H9 (cell line): Measurements from ENCODE around the gene RAB11B. TPM values are rescaled to one million over a fixed set of nuclear protein-coding genes. Genes with fewer than 3 reads are reported as not detected.

ENCODE experiments used
- DNase-seq: peaks from one replicate; pipeline ENCODE4 v3.0.0-alpha.2; 2017
- H2AFZ ChIP-seq: one replicate; pipeline ENCODE4 v1.6.1; 2013; ENCODE audit warnings: mild to moderate bottlenecking, low read length, control low read depth, moderate library complexity
- H2AK5ac ChIP-seq: 2 replicates; pipeline ENCODE4 v1.6.1; 2013; ENCODE audit warnings: low read length, control low read depth, mixed read lengths; ENCODE audit not compliant: insufficient read length
- H2BK120ac ChIP-seq: one replicate; pipeline ENCODE4 v1.6.1; 2013; ENCODE audit warnings: low read depth, mild to moderate bottlenecking, low read length, control low read depth, inconsistent platforms; ENCODE audit not compliant: poor library complexity, severe bottlenecking
- H2BK12ac ChIP-seq: 2 replicates; pipeline ENCODE4 v1.6.1; 2013; ENCODE audit warnings: low read length, control low read depth, mixed read lengths, low read depth; ENCODE audit not compliant: insufficient read length
- H2BK15ac ChIP-seq: 2 replicates; pipeline ENCODE4 v1.6.1; 2013; ENCODE audit warnings: low read depth, low read length, control low read depth
- H2BK20ac ChIP-seq: one replicate; pipeline ENCODE4 v1.6.1; 2013; ENCODE audit warnings: low read depth, mild to moderate bottlenecking, low read length, control low read depth, inconsistent platforms; ENCODE audit not compliant: poor library complexity, severe bottlenecking
- H2BK5ac ChIP-seq: 2 replicates; pipeline ENCODE4 v1.6.1; 2013; ENCODE audit warnings: low read length, control low read depth, mixed read lengths; ENCODE audit not compliant: insufficient read length
- H3K14ac ChIP-seq: 2 replicates; pipeline ENCODE4 v1.6.1; 2013; ENCODE audit warnings: low read length, control low read depth; ENCODE audit not compliant: insufficient read depth
- H3K18ac ChIP-seq: 2 replicates; pipeline ENCODE4 v1.6.1; 2013; ENCODE audit warnings: low read depth, mild to moderate bottlenecking, mixed read lengths, low read length, control low read depth; ENCODE audit not compliant: insufficient read length
- H3K23ac ChIP-seq: 2 replicates; pipeline ENCODE4 v1.6.1; 2013; ENCODE audit warnings: low read length, control low read depth, mixed read lengths, low read depth; ENCODE audit not compliant: insufficient read length
- H3K23me2 ChIP-seq: 2 replicates; pipeline ENCODE4 v1.6.1; 2013; ENCODE audit warnings: low read depth, mild to moderate bottlenecking, mixed read lengths, low read length, control low read depth; ENCODE audit not compliant: insufficient read length, poor library complexity, severe bottlenecking
- H3K27ac ChIP-seq: 2 replicates; pipeline ENCODE4 v1.5.1; 2013; ENCODE audit warnings: low read length, control low read depth, mixed read lengths, low read depth; ENCODE audit not compliant: insufficient read length
- H3K27me3 ChIP-seq: 2 replicates; pipeline ENCODE4 v1.6.1; 2013; ENCODE audit warnings: low read length, control low read depth, inconsistent platforms; ENCODE audit not compliant: insufficient read depth
- H3K4ac ChIP-seq: 2 replicates; pipeline ENCODE4 v1.6.1; 2013; ENCODE audit warnings: low read depth, mild to moderate bottlenecking, control low read depth, inconsistent platforms, low read length, moderate library complexity
- H3K4me1 ChIP-seq: 2 replicates; pipeline ENCODE4 v1.6.1; 2013; ENCODE audit warnings: low read length, control low read depth, inconsistent platforms; ENCODE audit not compliant: insufficient read depth
- H3K4me2 ChIP-seq: 2 replicates; pipeline ENCODE4 v1.6.1; 2013; ENCODE audit warnings: low read length, control low read depth, mixed read lengths; ENCODE audit not compliant: insufficient read length, insufficient read depth
- H3K56ac ChIP-seq: 2 replicates; pipeline ENCODE4 v1.6.1; 2013; ENCODE audit warnings: low read depth, mild to moderate bottlenecking, mixed read lengths, low read length, control low read depth; ENCODE audit not compliant: insufficient read length
- H3K79me1 ChIP-seq: 2 replicates; pipeline ENCODE4 v1.6.1; 2013; ENCODE audit warnings: low read depth, mild to moderate bottlenecking, moderate library complexity, low read length, control low read depth, inconsistent platforms; ENCODE audit not compliant: insufficient read depth, poor library complexity, severe bottlenecking
- H3K79me2 ChIP-seq: 2 replicates; pipeline ENCODE4 v1.6.1; 2013; ENCODE audit warnings: low read length, control low read depth, inconsistent platforms; ENCODE audit not compliant: insufficient read depth
- H3K9ac ChIP-seq: 2 replicates; pipeline ENCODE4 v1.6.1; 2013; ENCODE audit warnings: low read length, control low read depth, mixed read lengths; ENCODE audit not compliant: insufficient read length; ENCODE audit errors: extremely low read depth
- H3K9me3 ChIP-seq: one replicate; pipeline ENCODE4 v1.6.1; 2013; ENCODE audit warnings: low read depth, low read length, inconsistent platforms; ENCODE audit not compliant: control insufficient read depth
- H3T11ph ChIP-seq: one replicate; pipeline ENCODE4 v1.6.1; 2013; ENCODE audit warnings: mild to moderate bottlenecking, low read length, control low read depth, inconsistent platforms
- H4K20me1 ChIP-seq: one replicate; pipeline ENCODE4 v1.6.1; 2013; ENCODE audit not compliant: control insufficient read depth, insufficient read length, insufficient read depth
- H4K5ac ChIP-seq: 2 replicates; pipeline ENCODE4 v1.6.1; 2013; ENCODE audit warnings: low read depth, mild to moderate bottlenecking, mixed read lengths, low read length, control low read depth; ENCODE audit not compliant: insufficient read length
- H4K8ac ChIP-seq: replicated peaks from 2 replicates; pipeline ENCODE4 v1.6.1; 2013; ENCODE audit warnings: low read length, control low read depth, mixed read lengths, low read depth; ENCODE audit not compliant: insufficient read length
- H4K91ac ChIP-seq: 2 replicates; pipeline ENCODE4 v1.6.1; 2013; ENCODE audit warnings: low read depth, mild to moderate bottlenecking, moderate library complexity, mixed read lengths, low read length, control low read depth; ENCODE audit not compliant: insufficient read length
- H3K27ac Mint-ChIP-seq, 3 experiments: 2 replicates in 2 of 3; 3 replicates in 1 of 3; pipeline ENCODE4 v1.8.0; 2020 to 2021; ENCODE audit warnings: mixed read lengths in 3 of 3, mild to moderate bottlenecking in 1 of 3, moderate library complexity in 1 of 3
- H3K27me3 Mint-ChIP-seq: 2 replicates; pipeline ENCODE4 v1.8.0; 2021; ENCODE audit warnings: low read depth, mild to moderate bottlenecking, moderate library complexity, mixed read lengths
- H3K36me3 Mint-ChIP-seq, 3 experiments: 2 replicates in 2 of 3; 3 replicates in 1 of 3; pipeline ENCODE4 v1.8.0; 2020 to 2021; ENCODE audit warnings: low read depth in 3 of 3, mixed read lengths in 3 of 3; ENCODE audit not compliant: insufficient read depth in 1 of 3
- H3K4me1 Mint-ChIP-seq, 2 experiments: 2 replicates each; pipeline ENCODE4 v1.8.0; 2020; ENCODE audit warnings: mixed read lengths in 2 of 2
- H3K4me3 Mint-ChIP-seq, 2 experiments: 2 replicates in 1 of 2; 3 replicates in 1 of 2; pipeline ENCODE4 v1.8.0; 2020 to 2021; ENCODE audit warnings: mild to moderate bottlenecking in 2 of 2, mixed read lengths in 2 of 2, moderate library complexity in 1 of 2
- H3K9me3 Mint-ChIP-seq, 2 experiments: 2 replicates in 1 of 2; 3 replicates in 1 of 2; pipeline ENCODE4 v1.8.0; 2020; ENCODE audit warnings: mild to moderate bottlenecking in 2 of 2, mixed read lengths in 2 of 2, moderate library complexity in 1 of 2
- WGBS: extraction: QIAGEN DNeasy Blood & Tissue Kit; methylation state at CpG from one replicate; pipeline ENCODE4 v1.1.7; 2013; ENCODE audit warnings: missing lambda C conversion rate, low lambda C conversion rate, mixed read lengths; ENCODE audit not compliant: insufficient read length; ENCODE audit errors: extremely low coverage; 5-methylcytosine and 5-hydroxymethylcytosine counted together
- total RNA-seq: library from RNA; stranded (reverse); gene quantifications from 2 replicates; pipeline ENCODE4 v1.2.1, GENCODE V29; 2021
- TF ChIP-seq, protein P1 (sequence below): fragments of 200-600 bp; sonication (generic); conservative IDR thresholded peaks from 3 replicates; pipeline ENCODE4 v1.8.0; 2021; ENCODE audit warnings: antibody characterized with exemption, mild to moderate bottlenecking

Gene RAB11B
- total RNA-seq, 1 experiment from 2014 or later, result 106 TPM

- no peak overlapping the region for H2BK120ac ChIP-seq
- H2BK15ac ChIP-seq, result no peak overlapping the region
- H3K23ac ChIP-seq, result no peak overlapping the region
- Mint-ChIP-seq H3K9me3 (peaks cover 9 to 11% of the 10 kb centered on the region in 2 experiments; a peak in 4 of 5 replicates), H3K27ac (no peak overlapping the region), H3K4me3 (peak overlapping the region; percentile 32 to 44; a peak in 3 of 5 replicates), H3K27me3 (no peaks in the 10 kb centered on the region), H3K4me1 (peaks cover 6 to 14% of the 10 kb centered on the region in 2 experiments; a peak in 3 of 4 replicates), H3K36me3 (peaks cover 15 to 19% (median 17%) of the 10 kb centered on the region in 3 experiments; a peak in 6 of 7 replicates)
- no peak overlapping the region for H3K4ac ChIP-seq
- H3K18ac ChIP-seq, result no peak overlapping the region
- no peak overlapping the region for H3K27ac ChIP-seq
- H3K4me1 ChIP-seq, result no peaks in the 10 kb centered on the region
- no peak overlapping the region for H3K56ac ChIP-seq
- no peak overlapping the region for H2BK12ac ChIP-seq
- H2AFZ ChIP-seq, result no peak overlapping the region
- no peaks in the 10 kb centered on the region for H3K27me3 ChIP-seq
- H3K14ac ChIP-seq, result no peak overlapping the region
- no peaks in the 10 kb centered on the region for H3K79me1 ChIP-seq
- H3K4me2 ChIP-seq, result no peak overlapping the region
- no peaks in the 10 kb centered on the region for H3K9me3 ChIP-seq
- WGBS, result no CpG with 5 or more reads among the region's 2 CpGs
- no peak overlapping the region for H3T11ph ChIP-seq
- H2AK5ac ChIP-seq, result no peak overlapping the region
- H3K9ac ChIP-seq, result no peak overlapping the region
- no peak overlapping the region for H4K8ac ChIP-seq
- peaks cover 14% of the 10 kb centered on the region; the same call in 1 of the 2 replicates for H3K79me2 ChIP-seq
- H2BK20ac ChIP-seq, result no peak overlapping the region
- no peaks in the 10 kb centered on the region for H3K23me2 ChIP-seq
- no peak overlapping the region for H4K91ac ChIP-seq
- no peak overlapping the region for H2BK5ac ChIP-seq
- TF ChIP-seq, protein P1, sequence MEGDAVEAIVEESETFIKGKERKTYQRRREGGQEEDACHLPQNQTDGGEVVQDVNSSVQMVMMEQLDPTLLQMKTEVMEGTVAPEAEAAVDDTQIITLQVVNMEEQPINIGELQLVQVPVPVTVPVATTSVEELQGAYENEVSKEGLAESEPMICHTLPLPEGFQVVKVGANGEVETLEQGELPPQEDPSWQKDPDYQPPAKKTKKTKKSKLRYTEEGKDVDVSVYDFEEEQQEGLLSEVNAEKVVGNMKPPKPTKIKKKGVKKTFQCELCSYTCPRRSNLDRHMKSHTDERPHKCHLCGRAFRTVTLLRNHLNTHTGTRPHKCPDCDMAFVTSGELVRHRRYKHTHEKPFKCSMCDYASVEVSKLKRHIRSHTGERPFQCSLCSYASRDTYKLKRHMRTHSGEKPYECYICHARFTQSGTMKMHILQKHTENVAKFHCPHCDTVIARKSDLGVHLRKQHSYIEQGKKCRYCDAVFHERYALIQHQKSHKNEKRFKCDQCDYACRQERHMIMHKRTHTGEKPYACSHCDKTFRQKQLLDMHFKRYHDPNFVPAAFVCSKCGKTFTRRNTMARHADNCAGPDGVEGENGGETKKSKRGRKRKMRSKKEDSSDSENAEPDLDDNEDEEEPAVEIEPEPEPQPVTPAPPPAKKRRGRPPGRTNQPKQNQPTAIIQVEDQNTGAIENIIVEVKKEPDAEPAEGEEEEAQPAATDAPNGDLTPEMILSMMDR, result no peak
- H4K5ac ChIP-seq, result no peak overlapping the region
- no peak for DNase-seq
- H4K20me1 ChIP-seq, result no peaks in the 10 kb centered on the region
These were observed 1.6 kb upstream of the RAB11B start for GRCh38 chr19:8388612-8388958.
